GM21576 (cell line): ENCODE measurements around the gene ETV6.

Source experiments
- ATAC-seq: cut with Tn5 transposase; IDR thresholded peaks from one replicate; pipeline ENCODE4 v1.9.1; 2021; ENCODE audit warnings: mild to moderate bottlenecking, moderate library complexity; ENCODE audit not compliant: unreplicated experiment

Gene ETV6

DNA sequence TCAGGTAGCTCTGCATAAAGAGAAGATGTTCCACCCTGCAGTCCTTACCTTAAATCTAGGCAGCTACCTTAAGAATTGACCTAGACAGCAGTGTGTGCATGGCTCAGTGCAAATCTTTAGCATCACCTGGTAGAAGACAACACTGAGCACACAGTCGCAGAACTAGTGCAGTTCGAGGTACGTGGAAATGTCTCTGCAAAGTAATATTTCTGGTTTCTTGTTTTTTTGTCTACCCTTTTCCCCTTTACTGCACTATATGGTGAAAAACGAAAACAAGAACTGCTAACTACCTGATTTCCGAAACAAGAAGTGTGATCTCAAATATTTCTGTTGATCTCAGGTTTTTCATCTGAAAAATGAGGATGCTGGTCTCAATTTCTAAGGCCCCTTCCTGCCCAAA lies 82.5 kb downstream of the ETV6 start:
- ATAC-seq: no peak

DNA sequence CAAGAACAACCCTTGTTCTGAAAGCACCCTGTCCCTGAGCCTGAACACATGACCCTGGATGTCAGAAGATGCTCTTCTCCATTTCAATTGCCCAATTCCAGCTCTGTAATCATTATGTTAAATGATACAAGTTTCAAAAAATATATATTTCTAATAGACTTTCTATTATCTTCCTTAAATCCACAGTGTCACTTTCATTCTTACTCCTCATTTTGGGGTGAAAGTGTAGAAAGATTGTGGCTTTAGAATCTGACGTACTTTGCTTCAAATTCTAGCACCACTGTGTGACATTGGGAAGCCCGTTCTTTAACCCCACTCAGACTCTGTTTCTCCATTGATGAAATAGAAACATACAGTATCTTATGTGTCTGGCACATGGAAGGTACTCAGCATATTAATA lies 83.2 kb downstream of the ETV6 start:
- no peak for ATAC-seq

DNA sequence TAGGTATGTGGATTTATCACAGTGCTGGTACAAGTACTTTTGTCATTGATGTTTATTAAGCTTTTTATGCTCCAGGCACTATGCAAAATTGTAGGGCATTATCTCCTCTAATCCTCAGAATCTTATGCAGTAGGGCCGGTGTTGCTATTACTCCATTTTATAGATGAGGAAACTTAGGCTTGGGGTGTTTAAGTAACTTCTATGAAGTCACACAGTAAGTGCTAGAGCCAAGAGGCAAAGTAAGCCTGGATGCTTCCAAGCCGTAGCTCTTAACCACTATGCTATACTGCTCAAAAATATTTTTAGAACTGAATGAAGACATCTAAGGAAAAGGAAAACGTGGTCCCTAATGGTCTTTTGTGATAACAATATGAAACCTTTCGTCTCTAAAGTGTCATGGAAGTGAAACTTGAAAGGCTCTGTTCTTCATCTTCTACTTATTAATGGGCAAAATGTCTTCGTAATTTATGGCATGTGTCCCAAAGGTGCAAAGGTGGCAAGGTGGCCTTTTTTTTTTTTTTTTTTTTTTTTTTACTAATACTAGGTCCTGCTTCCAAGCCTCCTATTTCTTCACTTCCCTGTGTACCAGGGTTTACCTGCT lies 85.2 kb downstream of the ETV6 start:
- ATAC-seq: no peak

DNA sequence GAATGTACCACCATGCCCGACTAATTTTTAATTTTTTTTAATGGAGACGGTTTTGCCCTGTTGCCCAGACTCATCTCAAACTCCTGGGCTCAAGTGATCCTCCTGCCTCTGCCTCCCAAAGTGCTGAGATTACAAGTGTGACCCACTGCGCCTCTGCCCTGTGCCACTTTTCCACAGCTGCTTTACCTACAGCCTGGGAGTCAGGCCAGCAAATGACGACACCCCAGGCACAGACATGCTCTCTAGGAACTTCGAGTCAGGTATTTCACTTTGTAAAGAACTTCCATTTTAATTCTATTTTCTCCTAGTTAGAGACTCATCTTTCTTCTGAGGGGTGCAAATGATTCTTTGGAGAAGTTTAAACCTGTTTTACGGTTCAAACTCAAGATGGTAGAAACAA lies 89.0 kb downstream of the ETV6 start:
- ATAC-seq: no peak

DNA sequence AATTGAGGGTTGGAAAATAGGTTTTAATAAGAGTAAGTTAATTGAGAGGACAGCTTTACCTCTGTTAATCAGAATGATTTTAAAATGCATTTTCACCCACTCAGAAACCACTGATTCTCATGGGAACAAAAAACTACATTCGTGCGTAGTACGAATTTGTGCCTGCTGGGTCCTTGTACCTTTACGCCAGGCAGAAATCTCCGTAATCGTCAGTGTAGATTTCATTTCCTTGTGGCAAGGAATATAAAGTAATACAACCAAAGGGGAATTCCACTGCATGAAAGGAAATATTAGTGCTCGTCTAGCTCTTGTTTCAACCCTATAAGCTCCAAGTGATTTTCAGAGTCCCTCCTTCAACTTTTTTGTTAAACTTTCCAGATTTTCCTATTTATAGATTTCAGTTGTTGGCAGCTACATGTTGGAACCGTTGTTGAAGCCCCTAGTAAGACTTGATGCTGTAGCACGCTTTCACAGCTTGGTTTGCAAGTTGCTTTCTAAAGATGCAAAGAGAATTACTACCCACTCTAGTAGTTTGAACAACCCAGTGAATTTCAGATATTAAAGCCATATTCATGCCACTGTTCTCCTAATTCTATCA lies 90.6 kb downstream of the ETV6 start:
- no peak for ATAC-seq

DNA sequence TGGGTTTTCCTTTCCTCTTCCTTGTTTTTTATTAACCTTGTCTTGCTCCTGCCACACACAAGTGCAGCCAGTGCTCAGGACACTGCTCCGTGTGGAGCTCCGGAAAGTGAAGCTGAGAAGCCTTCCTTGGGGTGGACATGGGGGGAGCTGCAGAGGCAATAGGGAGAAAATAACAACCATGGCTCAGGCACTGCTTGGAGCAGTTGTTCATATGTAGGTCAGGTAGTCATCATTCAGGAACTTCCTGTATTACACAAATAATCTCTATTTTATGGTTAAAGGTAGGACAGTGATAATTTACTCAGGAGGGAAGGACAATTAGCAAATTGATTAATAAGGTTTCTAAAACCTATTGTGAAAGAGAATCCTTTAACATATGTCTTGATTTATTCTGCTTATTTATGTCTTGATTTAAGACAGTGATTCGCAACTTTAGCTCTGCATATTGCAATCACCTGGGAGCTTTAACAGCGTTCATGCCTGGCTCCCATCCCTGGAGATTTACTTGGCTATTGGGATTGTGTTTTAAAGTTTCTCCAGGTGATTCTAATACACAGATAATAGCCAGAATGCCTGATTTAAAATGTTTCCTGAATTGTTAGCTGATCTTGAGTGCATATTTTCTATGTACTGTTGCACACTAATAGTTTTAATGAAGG lies 92.1 kb downstream of the ETV6 start:
- ATAC-seq: no peak

DNA sequence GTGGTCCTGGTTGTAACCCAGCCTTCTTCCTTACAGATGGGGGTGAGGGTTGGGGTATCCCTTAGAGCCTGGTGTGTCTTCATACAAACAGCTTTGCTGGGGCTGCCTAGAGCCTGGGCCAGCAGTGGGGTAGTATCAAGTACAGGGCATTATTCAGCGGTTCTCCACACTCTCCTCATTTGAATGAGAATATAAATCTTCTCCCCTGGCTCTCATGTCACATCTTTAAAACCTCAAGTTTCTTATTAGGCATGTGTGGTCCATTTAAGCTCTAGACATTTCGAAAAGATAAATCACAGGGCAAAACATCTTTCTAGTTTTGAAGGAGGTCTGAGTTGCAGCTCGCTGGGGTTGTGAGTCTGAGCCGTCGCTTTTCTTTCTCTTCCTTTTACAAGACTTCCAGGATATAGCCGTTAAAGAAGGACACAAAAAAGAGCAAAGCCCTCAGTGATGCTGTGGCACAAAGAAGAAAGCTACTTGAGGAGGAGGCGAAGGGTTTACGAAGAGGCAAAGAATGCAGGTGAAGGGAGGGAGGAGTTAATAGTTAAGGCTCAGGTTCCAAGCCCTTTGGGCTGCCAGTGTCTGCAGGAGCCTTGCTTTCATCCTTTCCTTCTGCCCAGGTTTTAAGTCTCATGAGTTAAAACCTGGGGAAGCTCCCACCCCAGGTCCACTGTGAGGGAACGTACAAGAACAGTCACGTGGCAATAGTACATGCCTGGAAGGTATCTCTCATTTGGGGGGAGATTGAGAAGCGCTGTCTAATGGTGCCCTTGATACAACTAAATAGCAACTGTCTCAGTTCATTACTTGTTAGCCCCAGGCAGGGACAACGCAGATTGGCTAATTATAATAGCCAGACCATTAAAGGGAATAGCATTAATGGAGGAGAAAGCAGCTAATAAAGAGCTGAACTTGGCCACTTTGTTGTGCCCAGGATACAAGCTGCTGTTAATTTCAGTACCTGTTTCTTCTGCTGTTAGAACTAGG lies 94.2 kb downstream of the ETV6 start:
- no peak for ATAC-seq

DNA sequence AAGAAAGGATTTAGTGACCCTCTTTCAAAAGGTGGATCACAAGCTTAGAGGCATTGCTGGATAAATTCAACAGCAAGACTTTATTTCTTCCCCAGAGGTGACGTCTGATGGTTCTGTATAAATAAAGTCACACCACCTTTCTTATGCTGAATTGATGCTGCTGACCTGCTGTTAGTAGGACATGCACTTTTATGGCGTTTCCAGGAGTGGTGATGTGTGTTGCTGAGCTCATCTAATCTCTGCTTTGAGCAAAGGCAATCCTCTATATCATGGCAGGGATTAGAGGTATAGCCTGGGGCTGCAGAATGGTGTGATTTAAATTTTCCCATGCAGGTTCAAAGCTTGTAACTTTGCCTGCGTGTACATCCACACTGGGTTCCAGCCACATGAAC lies 94.9 kb downstream of the ETV6 start:
- ATAC-seq: no peak

DNA sequence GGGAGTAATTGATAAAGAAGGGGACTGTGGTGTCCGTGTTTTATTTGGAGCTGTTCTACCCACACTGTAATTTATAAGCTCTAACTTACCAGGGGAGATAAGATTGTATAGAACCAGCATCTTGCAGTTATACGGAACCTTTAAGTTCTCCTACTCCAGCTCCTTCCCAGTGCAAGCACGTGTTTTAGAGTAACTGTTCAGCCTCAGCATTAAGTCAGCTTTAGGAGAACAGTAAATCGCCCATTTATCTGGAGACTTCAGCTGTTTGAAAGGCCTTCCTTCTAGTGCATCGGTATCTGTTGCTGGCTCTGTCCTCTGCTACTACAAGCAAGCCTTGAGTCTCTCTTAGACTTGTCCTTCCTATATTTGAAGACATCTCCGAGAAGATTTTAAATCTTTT lies 95.6 kb downstream of the ETV6 start:
- no peak for ATAC-seq

DNA sequence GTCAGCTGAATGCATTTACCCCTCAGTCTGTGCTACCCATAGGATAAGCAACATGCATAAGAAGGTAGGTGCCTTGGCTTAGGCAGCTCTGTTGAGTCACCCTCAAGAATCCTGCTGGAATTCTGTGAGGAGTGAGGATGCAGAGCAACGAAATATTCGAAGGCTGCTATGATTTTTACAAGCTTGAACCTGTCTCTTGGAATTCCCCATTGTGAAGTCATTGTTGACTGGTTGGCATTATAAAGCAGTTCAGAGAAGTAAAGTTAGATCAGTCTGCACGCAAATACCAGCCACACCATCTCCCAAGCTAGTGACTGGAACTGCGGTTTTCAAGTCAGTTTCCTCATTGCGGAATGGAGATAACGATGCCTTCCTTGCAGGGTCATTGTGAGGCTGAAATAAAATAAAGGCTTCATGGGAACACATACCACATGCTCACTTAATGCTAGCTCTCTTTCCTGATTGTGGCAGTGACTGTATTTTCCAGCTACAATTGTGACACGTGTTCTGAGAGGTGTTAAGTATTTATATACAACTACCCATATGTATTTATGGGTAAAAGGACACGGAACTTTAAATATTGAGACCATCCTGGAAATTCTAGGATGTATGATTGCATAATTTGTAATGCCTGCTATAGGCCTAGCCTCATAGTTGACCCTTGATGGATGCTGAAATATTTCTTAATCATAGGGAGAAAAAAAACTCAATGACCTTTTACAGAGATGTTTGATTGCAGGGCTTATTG lies 96.7 kb downstream of the ETV6 start:
- ATAC-seq: peak; percentile 31

DNA sequence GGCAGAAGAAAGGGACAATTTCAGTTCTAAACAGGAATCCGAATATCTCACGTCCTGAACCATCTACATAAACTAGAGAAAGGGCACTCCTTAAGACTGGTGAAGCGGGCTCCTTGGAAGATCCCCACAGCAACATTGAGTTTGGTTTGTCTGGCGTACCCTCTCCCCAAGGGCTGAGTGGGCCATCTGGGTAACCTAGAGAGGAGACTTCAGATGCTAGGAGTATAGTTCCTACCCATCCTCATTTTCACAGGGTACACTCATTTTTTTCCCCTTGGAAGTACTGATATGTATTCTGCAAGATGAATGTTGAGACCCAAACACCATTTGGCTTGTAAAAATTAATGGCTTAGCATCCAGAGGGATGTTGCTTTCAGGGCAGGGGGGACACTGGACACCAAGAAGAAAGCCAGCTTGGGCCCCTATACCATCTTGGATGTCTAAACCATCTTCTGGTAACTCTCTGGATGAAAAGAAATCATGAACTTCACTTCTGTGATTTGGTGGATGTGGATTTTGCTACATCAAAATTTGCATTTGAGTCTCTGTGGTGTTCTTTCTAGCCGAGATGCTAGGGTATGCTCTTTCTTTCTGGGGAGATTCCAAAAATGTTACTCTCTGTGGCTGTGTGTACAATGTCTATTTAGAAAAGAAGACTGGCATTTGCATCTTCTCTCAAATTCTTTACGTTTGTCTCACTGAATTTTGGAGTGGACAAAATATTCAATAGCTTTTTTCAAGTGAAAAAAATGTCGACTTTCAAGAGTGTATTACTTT lies 97.7 kb downstream of the ETV6 start:
- ATAC-seq: peak; percentile 36

DNA sequence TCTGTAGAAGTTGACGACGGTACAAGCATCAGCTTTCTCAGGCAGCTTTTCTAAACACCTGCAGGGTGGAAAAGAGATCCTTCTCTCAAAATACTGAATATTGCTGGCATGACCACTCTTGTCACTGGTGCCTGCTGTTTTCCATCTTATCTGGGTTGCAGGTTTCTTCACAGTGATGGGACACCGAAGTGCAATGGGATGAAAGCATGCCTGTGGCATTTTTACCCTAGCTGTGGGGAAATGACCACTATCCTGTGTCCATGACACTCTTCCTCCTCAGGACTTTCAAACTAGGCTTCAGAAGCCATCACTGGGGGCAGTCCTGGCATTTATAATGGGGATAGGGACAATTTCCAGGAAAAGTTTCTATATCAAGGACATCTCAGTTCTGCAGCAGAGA lies 98.5 kb downstream of the ETV6 start:
- ATAC-seq: no peak

DNA sequence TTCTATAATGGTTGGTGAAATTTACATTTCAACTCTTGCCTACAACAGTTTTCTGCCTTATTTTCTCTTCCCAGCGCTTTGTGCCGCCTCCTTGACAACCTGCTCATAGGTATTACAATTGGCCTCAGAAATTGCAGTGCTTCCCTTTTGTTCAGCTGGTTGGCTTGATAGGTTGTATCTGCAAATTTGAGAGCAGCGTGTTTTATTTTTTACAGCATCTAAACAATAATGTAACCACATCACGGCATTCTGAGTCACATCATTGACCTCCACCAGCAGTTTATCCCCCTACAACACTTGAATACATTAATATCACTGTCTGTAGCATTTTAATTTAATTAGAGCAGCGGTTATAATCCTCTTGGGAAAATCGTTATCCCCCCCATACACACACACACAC lies 99.4 kb downstream of the ETV6 start:
- ATAC-seq: no peak

DNA sequence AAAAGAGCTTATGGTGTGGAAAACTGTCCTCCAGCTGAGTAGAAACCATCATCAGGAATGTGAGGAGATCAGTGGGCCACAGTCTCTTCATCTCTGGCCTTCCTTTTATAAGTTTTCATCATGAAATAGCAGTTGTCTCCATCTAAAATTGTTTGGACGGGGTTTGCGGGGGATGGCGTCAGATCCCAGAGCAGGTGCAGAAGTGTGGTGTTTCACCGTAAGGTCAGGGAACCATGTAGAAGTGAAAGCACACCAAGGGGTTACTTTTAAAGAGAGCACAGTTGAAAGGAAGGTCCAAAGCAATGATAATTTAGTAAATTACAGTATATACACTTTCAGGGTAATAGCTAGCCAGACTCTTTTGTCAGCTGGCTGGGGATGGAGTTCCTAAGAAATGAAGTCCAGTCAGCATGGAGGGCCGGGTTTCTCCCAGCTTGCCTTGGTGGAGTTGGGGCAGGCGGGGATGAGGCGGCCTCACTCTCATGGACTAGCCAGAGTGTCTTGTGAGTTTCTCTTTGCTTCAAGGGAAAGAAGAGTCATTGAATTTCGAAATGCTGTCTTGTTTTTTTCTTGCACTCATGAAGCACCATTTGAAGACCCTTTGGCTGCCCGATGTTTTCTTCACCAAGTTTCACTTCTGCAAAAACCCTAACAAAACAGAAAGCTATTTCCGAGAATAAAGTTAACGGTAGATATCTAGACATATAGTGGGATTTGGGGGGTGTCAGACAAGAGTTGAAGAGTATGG lies 100.6 kb downstream of the ETV6 start:
- peak; percentile 51 for ATAC-seq

DNA sequence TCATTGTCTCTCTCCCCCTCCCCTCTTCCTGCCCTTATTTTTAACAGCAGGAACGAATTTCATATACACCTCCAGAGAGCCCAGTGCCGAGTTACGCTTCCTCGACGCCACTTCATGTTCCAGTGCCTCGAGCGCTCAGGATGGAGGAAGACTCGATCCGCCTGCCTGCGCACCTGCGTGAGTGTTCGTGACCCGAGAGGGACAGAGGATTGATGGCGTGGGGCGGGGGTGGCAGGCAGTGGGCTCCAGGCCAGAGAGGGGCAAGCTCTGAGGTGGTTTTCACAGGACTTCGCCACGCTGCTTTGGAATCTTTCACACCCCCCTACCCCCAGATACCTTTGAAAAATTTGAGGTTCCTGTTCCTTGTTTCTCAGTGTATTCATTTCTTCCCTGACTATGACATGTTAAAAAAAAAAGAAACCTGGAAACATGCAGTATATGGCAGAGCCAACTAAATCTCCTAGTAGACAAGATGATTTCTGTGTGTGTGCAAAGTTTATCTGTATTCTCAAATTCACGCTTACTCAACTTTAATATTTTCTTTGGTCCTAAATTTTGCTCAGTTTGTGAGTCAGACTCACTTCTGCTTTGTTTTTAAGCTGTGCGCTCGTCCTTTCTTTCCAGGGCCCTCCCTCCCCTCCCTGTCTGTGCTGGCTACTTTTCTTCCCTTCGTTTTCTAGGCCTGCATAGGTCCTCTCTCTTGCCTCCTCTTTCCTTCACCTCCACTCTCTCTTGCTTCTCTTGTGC lies 103.1 kb downstream of the ETV6 start:
- ATAC-seq: no peak

DNA sequence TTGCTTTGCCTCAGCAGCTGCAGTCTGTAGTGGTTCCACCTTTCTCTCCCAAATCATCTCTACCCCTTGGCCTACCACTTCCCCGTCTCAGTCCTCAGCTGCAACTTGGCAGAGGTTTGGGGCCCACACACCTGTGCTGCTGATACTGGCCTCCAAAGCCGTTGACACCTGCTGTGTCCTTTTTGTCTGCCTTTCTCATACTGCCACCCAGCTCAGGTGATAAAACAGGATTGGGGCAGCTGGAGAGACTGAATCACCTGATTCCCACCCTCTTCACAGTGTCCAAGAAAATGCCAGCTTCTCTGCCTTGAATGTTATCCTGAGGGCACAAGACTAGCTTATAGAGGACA lies 103.7 kb downstream of the ETV6 start:
- ATAC-seq: no peak

DNA sequence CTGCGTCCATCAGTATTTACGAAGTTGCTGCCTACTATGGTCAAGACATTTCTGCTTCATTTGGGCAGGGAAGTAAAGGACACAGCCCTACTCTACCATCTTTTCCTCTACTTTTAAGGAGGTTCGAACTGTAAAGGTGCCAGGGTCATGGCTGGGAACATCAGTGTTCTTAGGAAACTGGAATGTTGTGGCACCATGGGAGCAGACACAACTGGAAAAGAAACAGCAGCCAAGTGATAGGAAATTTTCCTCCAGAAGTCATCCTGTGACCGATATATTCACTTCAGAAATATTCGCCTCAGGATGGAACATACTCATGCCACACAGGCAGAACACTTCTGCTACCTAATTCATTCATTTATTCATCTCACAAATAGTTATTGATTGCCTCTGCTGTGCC lies 104.4 kb downstream of the ETV6 start:
- no peak for ATAC-seq

DNA sequence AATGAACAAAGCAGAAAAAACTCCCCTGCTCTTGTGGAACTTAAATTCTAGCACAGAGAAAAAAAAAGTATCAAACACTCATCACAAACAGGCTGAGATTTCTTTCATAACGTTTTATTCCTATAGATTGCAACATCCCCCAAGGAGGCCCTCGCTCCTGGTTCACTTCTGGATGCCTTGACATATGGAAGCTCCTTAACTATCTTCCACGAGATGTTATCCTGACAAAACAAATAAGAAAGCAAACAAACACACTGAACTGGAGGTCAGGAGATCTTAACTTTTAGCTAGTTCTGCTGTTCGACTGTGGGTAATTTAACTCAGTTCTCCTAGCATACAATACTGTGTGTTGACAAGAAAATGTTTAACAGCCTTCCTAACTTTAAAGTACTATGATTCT lies 104.8 kb downstream of the ETV6 start:
- ATAC-seq: no peak
